GM03348 (cell line): ENCODE results near the gene SMTN.
A peak's percentile ranks its signal among the peaks of the same experiment; 100 is the strongest.
"Not testable (repeated sequence)": the region's sequence is repeated elsewhere in the genome, so short reads cannot be mapped to it uniquely, and the experiment has no call there.

Source experiments
- DNase-seq: peaks from one replicate; pipeline ENCODE4 v3.0.0; 2012; ENCODE audit warnings: low spot score

The SMTN gene

GRCh38 chr22:31104869-31105268 lies 23.8 kb downstream of the SMTN start:
- DNase-seq, result no peak

- DNase-seq, result no peak
Observed at GRCh38 chr22:31105282-31105929, 24.3 kb downstream of the SMTN start.

- no peak for DNase-seq
Observed at GRCh38 chr22:31106001-31106571, 25.0 kb downstream of the SMTN start.

GRCh38 chr22:31106731-31107177 lies 25.6 kb downstream of the SMTN start:
- peak; percentile 71 for DNase-seq

GRCh38 chr22:31107178-31107893 lies 26.2 kb downstream of the SMTN start, which contains the start of gene SELENOM:
Gene SELENOM (minus strand): TSS chr22:31107568. CDS start chr22:31107505, 63 bp downstream.
- DNase-seq, result peak; percentile 99

- DNase-seq, result no peak
Observed at GRCh38 chr22:31107894-31108218, 26.7 kb downstream of the SMTN start.

- not testable (repeated sequence) for DNase-seq
Observed at GRCh38 chr22:31112547-31113091, 31.5 kb downstream of the SMTN start.

- DNase-seq, result no peak
Observed at GRCh38 chr22:31118046-31118820, 37.1 kb downstream of the SMTN start.

- DNase-seq, result no peak
Observed at GRCh38 chr22:31119026-31119717, 38.1 kb downstream of the SMTN start.

- no peak for DNase-seq
Observed at GRCh38 chr22:31120230-31120629, 39.1 kb downstream of the SMTN start.

GRCh38 chr22:31120642-31121041 lies 39.5 kb downstream of the SMTN start:
- no peak for DNase-seq

- DNase-seq, result no peak
Observed at GRCh38 chr22:31121403-31121802, 40.3 kb downstream of the SMTN start.

GRCh38 chr22:31122196-31122531 lies 41.0 kb downstream of the SMTN start:
- no peak for DNase-seq

- DNase-seq, result peak; percentile 78
Observed at GRCh38 chr22:31122532-31123291, 41.6 kb downstream of the SMTN start, which contains the start of gene INPP5J. Gene INPP5J (plus strand): TSS chr22:31122966. CDS start chr22:31123015, 49 bp downstream.

- DNase-seq, result no peak
Observed at GRCh38 chr22:31123292-31123602, 42.1 kb downstream of the SMTN start.

- no peak for DNase-seq
Observed at GRCh38 chr22:31124290-31124689, 43.2 kb downstream of the SMTN start.

- no peak for DNase-seq
Observed at GRCh38 chr22:31124811-31125465, 43.8 kb downstream of the SMTN start.

GRCh38 chr22:31125521-31126117 lies 44.5 kb downstream of the SMTN start:
- no peak for DNase-seq

GRCh38 chr22:31126128-31126868 lies 45.2 kb downstream of the SMTN start:
- DNase-seq, result no peak

- DNase-seq, result no peak
Observed at GRCh38 chr22:31126869-31127175, 45.7 kb downstream of the SMTN start.
